ENCODE data around the gene POLR2J.
A peak's percentile ranks its signal among the peaks of the same experiment; 100 is the strongest.
"Not testable (repeated sequence)": the region's sequence is repeated elsewhere in the genome, so short reads cannot be mapped to it uniquely, and the experiment has no call there.

Gene POLR2J

GRCh38 chr7:102457352-102457924 is 21.3 kb downstream of the POLR2J start:
- H3K36me3 Mint-ChIP-seq: no peaks in the 10 kb centered on the region
- H3K27ac Mint-ChIP-seq: no peak overlapping the region
- no peaks in the 10 kb centered on the region for H3K27me3 Mint-ChIP-seq
- no peaks in the 10 kb centered on the region for H3K9me3 Mint-ChIP-seq (ENCODE audit: low read depth)
- H3K4me3 Mint-ChIP-seq: no peak overlapping the region
- peaks cover 5% of the 10 kb centered on the region for H3K4me1 Mint-ChIP-seq (ENCODE audit: low read depth)

GRCh38 chr7:102456327-102456726 is 22.4 kb downstream of the POLR2J start:
- Mint-ChIP-seq H3K4me3 (no peak overlapping the region), H3K9me3 (ENCODE audit: low read depth) (no peaks in the 10 kb centered on the region), H3K36me3 (no peaks in the 10 kb centered on the region), H3K4me1 (ENCODE audit: low read depth) (peaks cover 4% of the 10 kb centered on the region), H3K27me3 (no peaks in the 10 kb centered on the region), H3K27ac (no peak overlapping the region)

GRCh38 chr7:102455596-102455995 is 23.1 kb downstream of the POLR2J start:
- H3K9me3 Mint-ChIP-seq (ENCODE audit: low read depth): no peaks in the 10 kb centered on the region

GRCh38 chr7:102454932-102455331 is 23.8 kb downstream of the POLR2J start:
- H3K36me3 Mint-ChIP-seq; H3K4me1 Mint-ChIP-seq (ENCODE audit: low read depth); H3K27ac Mint-ChIP-seq; H3K4me3 Mint-ChIP-seq; H3K9me3 Mint-ChIP-seq (ENCODE audit: low read depth); H3K27me3 Mint-ChIP-seq: not testable (repeated sequence)

More at GRCh38 chr7:102455596-102455995, 23.1 kb downstream of the POLR2J start:
- H3K27me3 Mint-ChIP-seq: no peaks in the 10 kb centered on the region
- H3K27ac Mint-ChIP-seq: no peak overlapping the region
- no peaks in the 10 kb centered on the region for H3K36me3 Mint-ChIP-seq
- H3K4me3 Mint-ChIP-seq: no peak overlapping the region
- H3K4me1 Mint-ChIP-seq (ENCODE audit: low read depth): peaks cover under 1% of the 10 kb centered on the region

GRCh38 chr7:102454468-102454867 is 24.3 kb downstream of the POLR2J start:
- Mint-ChIP-seq H3K4me3 (no peak overlapping the region), H3K27ac (no peak overlapping the region), H3K36me3 (no peaks in the 10 kb centered on the region), H3K27me3 (no peaks in the 10 kb centered on the region), H3K4me1 (ENCODE audit: low read depth) (no peaks in the 10 kb centered on the region), H3K9me3 (ENCODE audit: low read depth) (no peaks in the 10 kb centered on the region)

GRCh38 chr7:102453319-102453718 is 25.4 kb downstream of the POLR2J start:
- Mint-ChIP-seq H3K4me1 (ENCODE audit: low read depth) (no peaks in the 10 kb centered on the region), H3K27ac (no peak overlapping the region), H3K36me3 (no peaks in the 10 kb centered on the region), H3K27me3 (no peaks in the 10 kb centered on the region), H3K4me3 (no peak overlapping the region), H3K9me3 (ENCODE audit: low read depth) (no peaks in the 10 kb centered on the region)

- Mint-ChIP-seq H3K27me3 (no peaks in the 10 kb centered on the region), H3K4me1 (ENCODE audit: low read depth) (no peaks in the 10 kb centered on the region), H3K4me3 (no peak overlapping the region), H3K36me3 (no peaks in the 10 kb centered on the region), H3K9me3 (ENCODE audit: low read depth) (no peaks in the 10 kb centered on the region), H3K27ac (no peak overlapping the region)
These were observed 26.3 kb downstream of the POLR2J start for GRCh38 chr7:102452451-102452850.

- H3K9me3 Mint-ChIP-seq (ENCODE audit: low read depth): no peaks in the 10 kb centered on the region
- H3K36me3 Mint-ChIP-seq: no peaks in the 10 kb centered on the region
- no peaks in the 10 kb centered on the region for H3K4me1 Mint-ChIP-seq (ENCODE audit: low read depth)
- H3K27me3 Mint-ChIP-seq: no peaks in the 10 kb centered on the region
- no peak overlapping the region for H3K27ac Mint-ChIP-seq
- no peak overlapping the region for H3K4me3 Mint-ChIP-seq
These were observed 27.2 kb downstream of the POLR2J start for GRCh38 chr7:102451371-102452054.

GRCh38 chr7:102450242-102450641 is 28.5 kb downstream of the POLR2J start:
- Mint-ChIP-seq H3K9me3 (ENCODE audit: low read depth) (no peaks in the 10 kb centered on the region), H3K4me3 (no peak overlapping the region), H3K4me1 (ENCODE audit: low read depth) (no peaks in the 10 kb centered on the region), H3K27ac (no peak overlapping the region), H3K36me3 (no peaks in the 10 kb centered on the region), H3K27me3 (no peaks in the 10 kb centered on the region)

- H3K9me3 Mint-ChIP-seq (ENCODE audit: low read depth): no peaks in the 10 kb centered on the region
- H3K36me3 Mint-ChIP-seq: no peaks in the 10 kb centered on the region
- no peaks in the 10 kb centered on the region for H3K4me1 Mint-ChIP-seq (ENCODE audit: low read depth)
- H3K27ac Mint-ChIP-seq: no peak overlapping the region
- no peaks in the 10 kb centered on the region for H3K27me3 Mint-ChIP-seq
- no peak overlapping the region for H3K4me3 Mint-ChIP-seq
These were observed 29.6 kb downstream of the POLR2J start for GRCh38 chr7:102449136-102449535.

GRCh38 chr7:102447311-102447710 is 31.4 kb downstream of the POLR2J start:
- no peak overlapping the region for H3K27ac Mint-ChIP-seq
- no peaks in the 10 kb centered on the region for H3K36me3 Mint-ChIP-seq
- no peaks in the 10 kb centered on the region for H3K4me1 Mint-ChIP-seq (ENCODE audit: low read depth)
- H3K9me3 Mint-ChIP-seq (ENCODE audit: low read depth): no peaks in the 10 kb centered on the region
- H3K4me3 Mint-ChIP-seq: no peak overlapping the region
- no peaks in the 10 kb centered on the region for H3K27me3 Mint-ChIP-seq

- no peaks in the 10 kb centered on the region for H3K4me1 Mint-ChIP-seq (ENCODE audit: low read depth)
- no peaks in the 10 kb centered on the region for H3K9me3 Mint-ChIP-seq (ENCODE audit: low read depth)
- H3K27ac Mint-ChIP-seq: no peak overlapping the region
- no peaks in the 10 kb centered on the region for H3K27me3 Mint-ChIP-seq
- H3K4me3 Mint-ChIP-seq: no peak overlapping the region
- H3K36me3 Mint-ChIP-seq: no peaks in the 10 kb centered on the region
These were observed 32.1 kb downstream of the POLR2J start for GRCh38 chr7:102446387-102447156.

GRCh38 chr7:102445674-102446071 is 33.0 kb downstream of the POLR2J start:
- H3K4me1 Mint-ChIP-seq (ENCODE audit: low read depth): no peaks in the 10 kb centered on the region
- H3K27ac Mint-ChIP-seq: no peak overlapping the region
- no peaks in the 10 kb centered on the region for H3K27me3 Mint-ChIP-seq
- H3K4me3 Mint-ChIP-seq: no peak overlapping the region
- H3K9me3 Mint-ChIP-seq (ENCODE audit: low read depth): no peaks in the 10 kb centered on the region
- H3K36me3 Mint-ChIP-seq: no peaks in the 10 kb centered on the region

- Mint-ChIP-seq H3K4me3 (no peak overlapping the region), H3K27ac (peak overlapping the region; percentile 54), H3K27me3 (no peaks in the 10 kb centered on the region), H3K9me3 (ENCODE audit: low read depth) (no peaks in the 10 kb centered on the region), H3K4me1 (ENCODE audit: low read depth) (no peaks in the 10 kb centered on the region), H3K36me3 (no peaks in the 10 kb centered on the region)
These were observed 33.6 kb downstream of the POLR2J start for GRCh38 chr7:102444961-102445673.
